Astrocyte (in vitro differentiated cells and primary cell): ENCODE data around the gene PEAK1. TPM values are rescaled to one million over a fixed set of nuclear protein-coding genes. Genes with fewer than 3 reads are reported as not detected.

Experiments used
- DNase-seq: peaks from one replicate; pipeline ENCODE4 v3.0.0-alpha.2; 2010; ENCODE audit warnings: low read depth
- FAIRE-seq: peaks from 2 replicates; lab custom pipeline; 2011; peaks lifted over from hg19 to GRCh38; lab: Jason Lieb, UNC
- H2AFZ ChIP-seq: 2 replicates; pipeline ENCODE4 v1.6.0; 2012; ENCODE audit warnings: low read depth, low read length, inconsistent platforms
- H3K27ac ChIP-seq: 2 replicates; pipeline ENCODE4 v1.5.1; 2011; ENCODE audit warnings: low read depth, low read length, inconsistent platforms
- H3K27me3 ChIP-seq: 2 replicates; pipeline ENCODE4 v1.6.0; 2011; ENCODE audit warnings: low read length, inconsistent platforms; ENCODE audit not compliant: insufficient read depth
- H3K36me3 ChIP-seq: 2 replicates; pipeline ENCODE4 v1.5.1; 2011; ENCODE audit warnings: low read length, inconsistent platforms; ENCODE audit not compliant: insufficient read depth
- H3K4me1 ChIP-seq: 2 replicates; pipeline ENCODE4 v1.5.1; 2011; ENCODE audit warnings: low read length, inconsistent platforms; ENCODE audit not compliant: insufficient read depth
- H3K4me2 ChIP-seq: 2 replicates; pipeline ENCODE4 v1.6.0; 2012; ENCODE audit warnings: low read length, inconsistent platforms
- H3K4me3 ChIP-seq: 2 replicates; pipeline ENCODE4 v1.5.1; 2011; ENCODE audit warnings: low read depth, mild to moderate bottlenecking, low read length, inconsistent platforms; ENCODE audit not compliant: insufficient read depth
- H3K79me2 ChIP-seq: 2 replicates; pipeline ENCODE4 v1.6.0; 2012; ENCODE audit warnings: mild to moderate bottlenecking, low read length, inconsistent platforms; ENCODE audit not compliant: insufficient read depth
- H3K9ac ChIP-seq: 2 replicates; pipeline ENCODE4 v1.6.0; 2012; ENCODE audit warnings: mild to moderate bottlenecking, low read length, inconsistent platforms
- H3K9me3 ChIP-seq: 2 replicates; pipeline ENCODE4 v1.5.1; 2012; ENCODE audit warnings: low read depth, mild to moderate bottlenecking, low read length, inconsistent platforms; ENCODE audit not compliant: insufficient read depth
- H4K20me1 ChIP-seq: 2 replicates; pipeline ENCODE4 v1.6.0; 2012; ENCODE audit warnings: low read length, inconsistent platforms; ENCODE audit not compliant: insufficient read depth
- H3K27ac Mint-ChIP-seq: one replicate; pipeline ENCODE4 v1.8.0; 2021; ENCODE audit warnings: mild to moderate bottlenecking, mixed read lengths; ENCODE audit not compliant: unreplicated experiment
- H3K27me3 Mint-ChIP-seq: one replicate; pipeline ENCODE4 v1.8.0; 2021; ENCODE audit warnings: low read depth, mixed read lengths; ENCODE audit not compliant: unreplicated experiment
- H3K36me3 Mint-ChIP-seq: one replicate; pipeline ENCODE4 v1.8.0; 2021; ENCODE audit warnings: low read depth, mixed read lengths; ENCODE audit not compliant: unreplicated experiment
- H3K4me1 Mint-ChIP-seq: one replicate; pipeline ENCODE4 v1.8.0; 2021; ENCODE audit warnings: low read depth, mixed read lengths; ENCODE audit not compliant: unreplicated experiment
- H3K4me3 Mint-ChIP-seq: one replicate; pipeline ENCODE4 v1.8.0; 2021; ENCODE audit warnings: mild to moderate bottlenecking, moderate library complexity, mixed read lengths; ENCODE audit not compliant: unreplicated experiment
- H3K9me3 Mint-ChIP-seq: one replicate; pipeline ENCODE4 v1.8.0; 2021; ENCODE audit warnings: mild to moderate bottlenecking, mixed read lengths; ENCODE audit not compliant: unreplicated experiment
- CTCF ChIP-seq: IDR thresholded peaks from 2 replicates; pipeline ENCODE4 v1.5.1; 2011; ENCODE audit warnings: low read depth, mild to moderate bottlenecking, inconsistent platforms, low read length, moderate library complexity; ENCODE audit not compliant: insufficient read depth
- EZH2 ChIP-seq: IDR thresholded peaks from 2 replicates; pipeline ENCODE4 v1.6.1; 2012; ENCODE audit warnings: mild to moderate bottlenecking, low read length, inconsistent platforms; ENCODE audit not compliant: insufficient read depth
- total RNA-seq: library from RNA; stranded (reverse); gene quantifications from 2 replicates; pipeline ENCODE4 v1.2.1, GENCODE V29; 2021

The PEAK1 gene
- total RNA-seq, 1 donor from 2014 or later: 62.3 TPM

- Histone ChIP-seq H3K9me3 (no peaks in the 10 kb centered on the region), H3K27me3 (no peaks in the 10 kb centered on the region), H3K9ac (no peak overlapping the region), H3K4me2 (no peak overlapping the region), H3K4me1 (peaks cover 2% of the 10 kb centered on the region), H3K4me3 (no peak overlapping the region), H3K27ac (no peak overlapping the region), H2AFZ (no peak overlapping the region), H3K79me2 (no peaks in the 10 kb centered on the region), H4K20me1 (no peaks in the 10 kb centered on the region), H3K36me3 (peaks cover 16% of the 10 kb centered on the region)
- Mint-ChIP-seq H3K4me3 (no peak overlapping the region), H3K4me1 (peaks cover 6% of the 10 kb centered on the region), H3K9me3 (no peaks in the 10 kb centered on the region), H3K27ac (no peak overlapping the region), H3K27me3 (no peaks in the 10 kb centered on the region), H3K36me3 (peaks cover 11% of the 10 kb centered on the region)
- no peak for FAIRE-seq
- TF ChIP-seq EZH2: no peak
- TF ChIP-seq CTCF: no peak
- no peak for DNase-seq
These were observed 46.6 kb upstream of the PEAK1 start for GRCh38 chr15:77466521-77466920.

GRCh38 chr15:77464129-77464865 lies 44.4 kb upstream of the PEAK1 start:
- Histone ChIP-seq H4K20me1 (no peaks in the 10 kb centered on the region), H3K27ac (no peak overlapping the region), H3K9me3 (no peaks in the 10 kb centered on the region), H3K9ac (no peak overlapping the region), H3K79me2 (no peaks in the 10 kb centered on the region), H3K4me2 (no peak overlapping the region), H3K36me3 (peaks cover 8% of the 10 kb centered on the region), H3K27me3 (no peaks in the 10 kb centered on the region), H3K4me1 (peaks cover 6% of the 10 kb centered on the region), H2AFZ (no peak overlapping the region), H3K4me3 (no peak overlapping the region)
- DNase-seq: no peak
- peaks cover 4% of the 10 kb centered on the region for H3K4me1 Mint-ChIP-seq
- H3K9me3 Mint-ChIP-seq: no peaks in the 10 kb centered on the region
- H3K27me3 Mint-ChIP-seq: no peaks in the 10 kb centered on the region
- FAIRE-seq: no peak
- H3K36me3 Mint-ChIP-seq: peaks cover 19% of the 10 kb centered on the region
- H3K4me3 Mint-ChIP-seq: no peak overlapping the region
- H3K27ac Mint-ChIP-seq: peak overlapping the region; percentile 20
- TF ChIP-seq EZH2 (no peak), CTCF (no peak)

GRCh38 chr15:77461486-77461885 lies 41.6 kb upstream of the PEAK1 start:
- Mint-ChIP-seq H3K4me3 (no peak overlapping the region), H3K36me3 (peaks cover 17% of the 10 kb centered on the region), H3K4me1 (peaks cover 27% of the 10 kb centered on the region), H3K27me3 (no peaks in the 10 kb centered on the region), H3K9me3 (no peaks in the 10 kb centered on the region), H3K27ac (peak overlapping the region; percentile 63)
- no peak overlapping the region for H3K4me2 ChIP-seq
- DNase-seq: peak; percentile 33
- no peaks in the 10 kb centered on the region for H3K27me3 ChIP-seq
- H4K20me1 ChIP-seq: no peaks in the 10 kb centered on the region
- no peaks in the 10 kb centered on the region for H3K9me3 ChIP-seq
- no peak overlapping the region for H3K9ac ChIP-seq
- no peak for FAIRE-seq
- peaks cover 3% of the 10 kb centered on the region for H3K79me2 ChIP-seq
- H3K4me1 ChIP-seq: peaks cover 27% of the 10 kb centered on the region
- TF ChIP-seq EZH2 (no peak), CTCF (no peak)
- no peak overlapping the region for H3K4me3 ChIP-seq
- H2AFZ ChIP-seq: no peak overlapping the region
- peaks cover 5% of the 10 kb centered on the region for H3K36me3 ChIP-seq
- H3K27ac ChIP-seq: peak overlapping the region; percentile 2
